SK-N-MC (cell line): ENCODE data around the gene C22orf42.
"Not testable (repeated sequence)": the region's sequence is repeated elsewhere in the genome, so short reads cannot be mapped to it uniquely, and the experiment has no call there.

Experiments used
- DNase-seq: peaks from one replicate; pipeline ENCODE4 v3.0.0-alpha.2; 2011; ENCODE audit warnings: low read depth, low spot score
- H3K27ac ChIP-seq: fragments of 200-600 bp; sonication (generic); 2 replicates; pipeline ENCODE4 v1.5.1; 2016; ENCODE audit warnings: mixed run types
- H3K36me3 ChIP-seq: fragments of 200-600 bp; sonication (generic); 2 replicates; pipeline ENCODE4 v1.6.1; 2017; ENCODE audit warnings: antibody characterized with exemption, low read length, mixed read lengths; ENCODE audit not compliant: insufficient read depth
- H3K4me3 ChIP-seq: fragments of 200-600 bp; sonication (generic); 2 replicates; pipeline ENCODE4 v1.5.1; 2016
- H3K9ac ChIP-seq: fragments of 200-600 bp; sonication (generic); 2 replicates; pipeline ENCODE4 v1.8.0; 2017; ENCODE audit warnings: mixed run types, mixed read lengths; ENCODE audit not compliant: insufficient read length
- H3K9me3 ChIP-seq: fragments of 200-600 bp; sonication (generic); 2 replicates; pipeline ENCODE4 v1.6.1; 2017; ENCODE audit warnings: low read depth, mild to moderate bottlenecking, antibody characterized with exemption, low read length, moderate library complexity, mixed read lengths
- EZH2 ChIP-seq: fragments of 200-600 bp; sonication (generic); IDR thresholded peaks from one replicate; pipeline ENCODE4 v1.6.1; 2017; ENCODE audit warnings: antibody characterized with exemption
- FOXP2 ChIP-seq: optimal IDR thresholded peaks from 2 replicates; pipeline ENCODE3; 2011; ENCODE audit warnings: mild to moderate bottlenecking, moderate library complexity; ENCODE audit not compliant: insufficient read depth; ENCODE audit errors: extremely low read length, control extremely low read depth
- POLR2AphosphoS5 ChIP-seq: IDR thresholded peaks from 2 replicates; pipeline ENCODE4 v1.6.1; 2012; ENCODE audit warnings: mild to moderate bottlenecking, low read depth, low read length, borderline replicate concordance

Gene C22orf42

GRCh38 chr22:32204040-32204855, 45.1 kb upstream of the C22orf42 start:
- Histone ChIP-seq H3K9me3 (no peaks in the 10 kb centered on the region), H3K4me3 (peak overlapping the region; percentile 72), H3K9ac (no peak overlapping the region), H3K27ac (no peak overlapping the region), H3K36me3 (no peaks in the 10 kb centered on the region)
- peak; percentile 41 for TF ChIP-seq EZH2
- TF ChIP-seq FOXP2, result no peak
- DNase-seq, result no peak

- Histone ChIP-seq H3K36me3 (no peaks in the 10 kb centered on the region), H3K9ac (no peak overlapping the region), H3K4me3 (no peak overlapping the region), H3K27ac (no peak overlapping the region), H3K9me3 (no peaks in the 10 kb centered on the region)
- no peak for DNase-seq
- TF ChIP-seq POLR2AphosphoS5 (no peak), EZH2 (no peak)
These were observed 44.3 kb upstream of the C22orf42 start for GRCh38 chr22:32203181-32204039.

- no peaks in the 10 kb centered on the region for H3K36me3 ChIP-seq
These were observed 43.6 kb upstream of the C22orf42 start for GRCh38 chr22:32202539-32203180.

GRCh38 chr22:32202161-32202538, 43.0 kb upstream of the C22orf42 start:
- no peaks in the 10 kb centered on the region for H3K36me3 ChIP-seq
- no peak overlapping the region for H3K27ac ChIP-seq
- no peak overlapping the region for H3K4me3 ChIP-seq
- DNase-seq, result no peak
- H3K9ac ChIP-seq, result no peak overlapping the region
- H3K9me3 ChIP-seq, result no peaks in the 10 kb centered on the region
- TF ChIP-seq FOXP2, result no peak
- TF ChIP-seq EZH2, result no peak
- TF ChIP-seq POLR2AphosphoS5, result no peak

More at GRCh38 chr22:32202539-32203180, 43.6 kb upstream of the C22orf42 start:
- TF ChIP-seq POLR2AphosphoS5 (no peak), EZH2 (no peak), FOXP2 (no peak)
- H3K4me3 ChIP-seq, result no peak overlapping the region
- H3K9me3 ChIP-seq, result no peaks in the 10 kb centered on the region
- no peak overlapping the region for H3K9ac ChIP-seq
- H3K27ac ChIP-seq, result no peak overlapping the region
- DNase-seq, result no peak

GRCh38 chr22:32200752-32201151, 41.6 kb upstream of the C22orf42 start:
- Histone ChIP-seq H3K9me3 (no peaks in the 10 kb centered on the region), H3K27ac (no peak overlapping the region), H3K9ac (no peak overlapping the region), H3K36me3 (no peaks in the 10 kb centered on the region), H3K4me3 (no peak overlapping the region)
- TF ChIP-seq FOXP2, result no peak
- TF ChIP-seq POLR2AphosphoS5, result no peak
- TF ChIP-seq EZH2, result no peak
- DNase-seq, result no peak

GRCh38 chr22:32199961-32200360, 40.9 kb upstream of the C22orf42 start:
- no peak for TF ChIP-seq FOXP2
- no peak for TF ChIP-seq EZH2
- TF ChIP-seq POLR2AphosphoS5, result no peak
- Histone ChIP-seq H3K36me3 (no peaks in the 10 kb centered on the region), H3K9me3 (no peaks in the 10 kb centered on the region), H3K4me3 (no peak overlapping the region), H3K27ac (no peak overlapping the region), H3K9ac (no peak overlapping the region)
- no peak for DNase-seq

- no peak for DNase-seq
- no peak for TF ChIP-seq EZH2
- TF ChIP-seq FOXP2, result no peak
- TF ChIP-seq POLR2AphosphoS5, result no peak
- Histone ChIP-seq H3K9ac (no peak overlapping the region), H3K27ac (no peak overlapping the region), H3K9me3 (no peaks in the 10 kb centered on the region), H3K4me3 (no peak overlapping the region), H3K36me3 (no peaks in the 10 kb centered on the region)
These were observed 40.2 kb upstream of the C22orf42 start for GRCh38 chr22:32199341-32199740.

GRCh38 chr22:32197553-32198226, 38.6 kb upstream of the C22orf42 start:
- not testable (repeated sequence) for H3K27ac ChIP-seq, H3K36me3 ChIP-seq, H3K9me3 ChIP-seq

GRCh38 chr22:32195900-32196299, 36.8 kb upstream of the C22orf42 start:
- H3K9ac ChIP-seq, H3K4me3 ChIP-seq, DNase-seq, H3K9me3 ChIP-seq, H3K36me3 ChIP-seq, H3K27ac ChIP-seq: not testable (repeated sequence)

More at GRCh38 chr22:32197553-32198226, 38.6 kb upstream of the C22orf42 start:
- not testable (repeated sequence) for H3K9ac ChIP-seq, DNase-seq, H3K4me3 ChIP-seq

GRCh38 chr22:32193346-32193745, 34.2 kb upstream of the C22orf42 start:
- not testable (repeated sequence) for H3K27ac ChIP-seq, H3K9ac ChIP-seq, H3K36me3 ChIP-seq, DNase-seq, H3K4me3 ChIP-seq, H3K9me3 ChIP-seq

- H3K4me3 ChIP-seq, DNase-seq, H3K9ac ChIP-seq, H3K27ac ChIP-seq, H3K9me3 ChIP-seq, H3K36me3 ChIP-seq: not testable (repeated sequence)
These were observed 31.9 kb upstream of the C22orf42 start for GRCh38 chr22:32191021-32191420.
